ENCODE measurements around the gene ERAP2.

- TF ChIP-seq CTCF (IDR thresholded peaks at IDR 0.05) = no peak
- no peak for TF ChIP-seq POLR2A (IDR thresholded peaks at IDR 0.05)
These were observed 76.9 kb downstream of the ERAP2 start for GRCh38 chr5:96952974-96953730.
